GM12878 (cell line): ENCODE results near the gene PERM1. TPM values are rescaled to one million over a fixed set of nuclear protein-coding genes. Genes with fewer than 3 reads are reported as not detected.

ENCODE experiments used
- ATAC-seq: fragments of 200-7000 bp; cut with Tn5 transposase; 3 replicates; pipeline ENCODE4 v1.9.1; 2020; ENCODE audit warnings: mild to moderate bottlenecking, moderate library complexity
- BruUV-seq: library from RNA; stranded (reverse); fragments of 400-500 nt; replicated peaks from 2 replicates; lab custom pipeline; 2021; lab: Mats Ljungman, UMichigan
- CTCF ChIA-PET: fragments of 300-600 bp; sonication (Branson Sonifier 250); formaldehyde crosslinking; extraction: SDS; loops from one replicate; lab custom pipeline; 2021; ENCODE audit warnings: inconsistent platforms; lab: Yijun Ruan, JAX
- POLR2A ChIA-PET: fragments of 350-600 bp; formaldehyde crosslinking; extraction: SDS; loops from one replicate; lab custom pipeline; 2021; ENCODE audit warnings: inconsistent platforms; lab: Charles Lee
- RAD21 ChIA-PET: fragments of 300-600 bp; sonication (Branson Sonifier 250); formaldehyde crosslinking; loops from one replicate; lab custom pipeline; 2023; ENCODE audit warnings: antibody characterized with exemption; ENCODE audit not compliant: unreplicated experiment; lab: Charles Lee
- SMC1A ChIA-PET: fragments of 300-600 bp; sonication (Branson Sonifier 250); formaldehyde crosslinking; loops from one replicate; lab custom pipeline; 2023; ENCODE audit not compliant: unreplicated experiment, uncharacterized antibody; lab: Charles Lee
- DNase-seq: peaks from one replicate; pipeline ENCODE4 v3.0.0-alpha.2; 2011; ENCODE audit warnings: low read depth, low spot score
- FAIRE-seq: peaks from 3 replicates; lab custom pipeline; 2011; peaks lifted over from hg19 to GRCh38; lab: Jason Lieb, UNC
- H2AFZ ChIP-seq: 2 replicates; pipeline ENCODE4 v1.6.0; 2011; ENCODE audit warnings: low read depth, low read length, control low read depth; ENCODE audit not compliant: control insufficient read depth
- H3K27ac ChIP-seq: 2 replicates; pipeline ENCODE4 v1.5.1; 2011; ENCODE audit warnings: control low read depth; ENCODE audit not compliant: control insufficient read depth, insufficient read depth
- H3K27me3 ChIP-seq, 2 experiments: replicated peaks in 1 of 2; 2 replicates each; pipeline versions ENCODE4 v1.6.0 to v1.6.1; 2011; ENCODE audit warnings: low read length in 1 of 2; ENCODE audit not compliant: control insufficient read depth in 2 of 2, insufficient read depth in 2 of 2
- H3K36me3 ChIP-seq, 2 experiments: 2 replicates each; pipeline ENCODE4 v1.5.1; 2011; ENCODE audit warnings: low read length in 1 of 2; ENCODE audit not compliant: control insufficient read depth in 2 of 2, insufficient read depth in 2 of 2
- H3K4me1 ChIP-seq: 2 replicates; pipeline ENCODE4 v1.6.1; 2011; ENCODE audit warnings: mild to moderate bottlenecking, low read length, moderate library complexity, mixed read lengths; ENCODE audit not compliant: control insufficient read depth, insufficient read depth
- H3K4me2 ChIP-seq: 2 replicates; pipeline ENCODE4 v1.6.0; 2011; ENCODE audit warnings: control low read depth; ENCODE audit not compliant: control insufficient read depth, insufficient read depth
- H3K4me3 ChIP-seq: fragments of 200-600 bp; sonication (generic); 2 replicates; pipeline ENCODE4 v1.5.1; 2016
- H3K79me2 ChIP-seq: 2 replicates; pipeline ENCODE4 v1.6.0; 2011; ENCODE audit warnings: low read length; ENCODE audit not compliant: control insufficient read depth, insufficient read depth
- H3K9ac ChIP-seq: 2 replicates; pipeline ENCODE4 v1.8.0; 2011; ENCODE audit warnings: low read length, control low read depth, mixed read lengths; ENCODE audit not compliant: control insufficient read depth, insufficient read depth
- H3K9me3 ChIP-seq: replicated peaks from 3 replicates; pipeline ENCODE4 v1.5.1; 2011; ENCODE audit warnings: mild to moderate bottlenecking, low read length; ENCODE audit not compliant: control insufficient read depth, insufficient read depth
- H4K20me1 ChIP-seq: 2 replicates; pipeline ENCODE4 v1.6.0; 2011; ENCODE audit not compliant: control insufficient read depth, insufficient read depth
- BCL11A ChIP-seq: IDR thresholded peaks from 2 replicates; pipeline ENCODE4 v1.6.1; 2011; ENCODE audit warnings: low read depth, low read length
- ESRRA ChIP-seq: IDR thresholded peaks from 2 replicates; pipeline ENCODE4 v1.6.1; 2012; ENCODE audit warnings: mild to moderate bottlenecking, low read length, improper control_type of control experiment
- HCFC1 ChIP-seq: fragments of 150-350 bp; IDR thresholded peaks from 2 replicates; pipeline ENCODE4 v1.6.1; 2014; ENCODE audit warnings: low read length
- KAT2A ChIP-seq: conservative IDR thresholded peaks from 2 replicates; pipeline ENCODE4 v1.6.1; 2011; ENCODE audit warnings: low read depth, low read length; ENCODE audit not compliant: control insufficient read depth
- PAX5 ChIP-seq: IDR thresholded peaks from 2 replicates; pipeline ENCODE4 v1.6.1; 2011; ENCODE audit warnings: low read depth, low read length, borderline replicate concordance
- PBX3 ChIP-seq: IDR thresholded peaks from 2 replicates; pipeline ENCODE4 v1.6.1; 2011; ENCODE audit warnings: mild to moderate bottlenecking, low read depth, low read length, moderate library complexity; ENCODE audit not compliant: insufficient replicate concordance
- RB1 ChIP-seq: fragments of 450-650 bp; formaldehyde crosslinking; IDR thresholded peaks from 2 replicates; pipeline ENCODE4 v1.6.1; 2017; ENCODE audit warnings: mild to moderate bottlenecking, borderline replicate concordance
- REST ChIP-seq: IDR thresholded peaks from 2 replicates; pipeline ENCODE4 v1.6.1; 2012; ENCODE audit warnings: mild to moderate bottlenecking, low read depth, low read length
- RFX5 ChIP-seq: IDR thresholded peaks from 2 replicates; pipeline ENCODE4 v1.6.1; 2011; ENCODE audit warnings: low read depth, low read length, improper control_type of control experiment
- SMARCA5 ChIP-seq: fragments of 450-650 bp; IDR thresholded peaks from 2 replicates; pipeline ENCODE4 v1.6.1; 2017; ENCODE audit warnings: mild to moderate bottlenecking
- TCF12 ChIP-seq: IDR thresholded peaks from 2 replicates; pipeline ENCODE4 v1.6.1; 2011; ENCODE audit warnings: low read depth, mild to moderate bottlenecking, low read length
- TCF7 ChIP-seq: IDR thresholded peaks from 2 replicates; pipeline ENCODE4 v1.6.1; 2014; ENCODE audit warnings: antibody characterized with exemption, borderline replicate concordance
- YY1 ChIP-seq: IDR thresholded peaks from 2 replicates; pipeline ENCODE4 v1.6.1; 2011; ENCODE audit warnings: low read depth, mild to moderate bottlenecking, low read length
- ZBTB40 ChIP-seq: fragments of 450-650 bp; IDR thresholded peaks from 2 replicates; pipeline ENCODE4 v1.6.1; 2016; ENCODE audit warnings: mild to moderate bottlenecking, moderate library complexity, borderline replicate concordance
- ZNF217 ChIP-seq: fragments of 450-650 bp; IDR thresholded peaks from 2 replicates; pipeline ENCODE4 v1.6.1; 2017; ENCODE audit warnings: antibody characterized with exemption, mild to moderate bottlenecking
- ZNF274 ChIP-seq: IDR thresholded peaks from one replicate; pipeline ENCODE4 v1.8.0; 2011; ENCODE audit not compliant: insufficient read length, insufficient read depth
- WGBS: methylation state at CpG from one replicate; pipeline ENCODE4 v1.1.6; 2016; ENCODE audit warnings: low lambda C conversion rate; ENCODE audit not compliant: insufficient replicate concordance, insufficient coverage; ENCODE audit errors: missing lambda C conversion rate; 5-methylcytosine and 5-hydroxymethylcytosine counted together
- in situ Hi-C: fragments of 300-500 bp; cut with MboI; formaldehyde crosslinking; loops from 9 replicates; pipeline ENCODE4 v1.14.3; 2018; ENCODE audit warnings: mixed read lengths
- intact Hi-C: fragments of 100-400 bp; cut with micrococcal nuclease; formaldehyde crosslinking; loops from one replicate; pipeline ENCODE4 v1.14.2; 2022; ENCODE audit not compliant: unreplicated experiment
- polyA plus RNA-seq, 11 experiments: library from polyadenylated mRNA; depleted of rRNA in 4 of 11; unstranded in 6 of 11; stranded (reverse) in 5 of 11; fragments of >200 nt; fragmentation: Nextera tagmentation in 4 of 11; fragmentation: Illumina TruSeq in 1 of 11; extraction: Ambion mirVana in 4 of 11; extraction: Trizol in 1 of 11; gene quantifications; 1 replicate in 1 of 11; 2 replicates in 10 of 11; pipeline versions ENCODE4 v1.2.1 to v1.2.3, GENCODE V29; 2011 to 2016; ENCODE audit warnings: inconsistent platforms in 2 of 11, missing spikeins in 2 of 11, low read depth in 1 of 11
- total RNA-seq, 4 experiments: library from RNA; depleted of rRNA in 3 of 4; stranded (reverse); fragments of >200 nt in 3 of 4; fragmentation: Illumina TruSeq in 1 of 4; extraction: Trizol in 1 of 4; gene quantifications; 2 replicates each; pipeline versions ENCODE4 v1.2.1 to v1.2.3, GENCODE V29; 2013 to 2021

PERM1 gene
- total and polyA plus RNA-seq, 10 of the 15 experiments (the other 5 are each of a cell fraction or from before 2014, with no cell fraction given) = not detected

GRCh38 chr1:963301-963651 is 18.6 kb downstream of the PERM1 start:
- ChIA-PET RAD21 (no interaction called here), CTCF (no interaction called here), POLR2A (no interaction called here), SMC1A (no interaction called here)
- H3K4me1 ChIP-seq = peaks cover 15% of the 10 kb centered on the region
- H3K79me2 ChIP-seq = peaks cover 8% of the 10 kb centered on the region
- no peaks in the 10 kb centered on the region for H3K27me3 ChIP-seq
- 94% methylated on average over 16 of the region's 16 CpGs for WGBS
- in situ Hi-C loops = no loop called here
- H3K4me3 ChIP-seq = no peak overlapping the region
- BruUV-seq = no TSS peak
- no peaks in the 10 kb centered on the region; a peak in 1 of 4 replicates for H3K36me3 ChIP-seq
- intact Hi-C loops = no loop called here
- H3K4me2 ChIP-seq = no peak overlapping the region
- DNase-seq = no peak
- H3K27ac ChIP-seq = no peak overlapping the region
- FAIRE-seq = no peak
- H3K9me3 ChIP-seq = no peaks in the 10 kb centered on the region
- no peaks in the 10 kb centered on the region for H4K20me1 ChIP-seq
- no peak overlapping the region for H3K9ac ChIP-seq
- no peak for ATAC-seq
- TF ChIP-seq ZNF217 (no peak), HCFC1 (no peak), RB1 (no peak), REST (no peak), YY1 (no peak), SMARCA5 (no peak), PBX3 (no peak), TCF12 (no peak), ZBTB40 (no peak), RFX5 (no peak), ZNF274 (no peak), PAX5 (no peak), TCF7 (no peak), KAT2A (no peak), ESRRA (no peak), BCL11A (no peak)
- no peak overlapping the region for H2AFZ ChIP-seq
